Measurements from ENCODE around the gene MESP1.

- TF ChIP-seq CTCF (conservative IDR thresholded peaks at IDR 0.05; ENCODE audit: low read depth, low read length) (no peak), EZH2 (IDR thresholded peaks at IDR 0.05; ENCODE audit: low read length, unreplicated experiment) (no peak)
These were observed 29.6 kb upstream of the MESP1 start for GRCh38 chr15:89780601-89781000.

Data from PC-3 (cell line).